WTC11 (cell line): ENCODE measurements around the gene SLC17A9. TPM values are rescaled to one million over a fixed set of nuclear protein-coding genes. Genes with fewer than 3 reads are reported as not detected.
A peak's percentile ranks its signal among the peaks of the same experiment; 100 is the strongest.

Experiments used
- ATF3 ChIP-seq: sonication (generic); formaldehyde crosslinking; conservative IDR thresholded peaks from 2 replicates; pipeline ENCODE4 v1.8.1; 2022; ENCODE audit warnings: mild to moderate bottlenecking, missing genetic modification reagents
- CREM ChIP-seq: sonication (generic); formaldehyde crosslinking; IDR thresholded peaks from 2 replicates; pipeline ENCODE4 v1.8.1; 2022; ENCODE audit warnings: mild to moderate bottlenecking, missing genetic modification reagents, moderate library complexity
- ELF4 ChIP-seq: sonication (generic); formaldehyde crosslinking; IDR thresholded peaks from 2 replicates; pipeline ENCODE4 v1.8.1; 2022; ENCODE audit warnings: low read depth, mild to moderate bottlenecking, moderate library complexity, missing genetic modification reagents
- ERG ChIP-seq: fragments of 250-450 bp; sonication (Bioruptor Pico); IDR thresholded peaks from 2 replicates; pipeline ENCODE4 v1.8.0; 2021; ENCODE audit warnings: mild to moderate bottlenecking
- FOXK1 ChIP-seq: sonication (generic); formaldehyde crosslinking; IDR thresholded peaks from 2 replicates; pipeline ENCODE4 v1.8.0; 2022; ENCODE audit warnings: mild to moderate bottlenecking, moderate library complexity, missing genetic modification reagents
- FOXP1 ChIP-seq: sonication (generic); formaldehyde crosslinking; IDR thresholded peaks from 2 replicates; pipeline ENCODE4 v1.8.0; 2022; ENCODE audit warnings: missing genetic modification reagents, mild to moderate bottlenecking, moderate library complexity, borderline replicate concordance
- IRF2 ChIP-seq: sonication (generic); formaldehyde crosslinking; IDR thresholded peaks from 2 replicates; pipeline ENCODE4 v1.8.0; 2022; ENCODE audit warnings: low read depth, missing genetic modification reagents, borderline replicate concordance
- KAT7 ChIP-seq: sonication (generic); formaldehyde crosslinking; IDR thresholded peaks from 2 replicates; pipeline ENCODE4 v1.8.1; 2023; ENCODE audit warnings: missing genetic modification reagents, mild to moderate bottlenecking, borderline replicate concordance
- MLX ChIP-seq: sonication (generic); formaldehyde crosslinking; IDR thresholded peaks from 2 replicates; pipeline ENCODE4 v1.8.1; 2023; ENCODE audit warnings: mild to moderate bottlenecking, missing genetic modification reagents, moderate library complexity
- MXD4 ChIP-seq: fragments of 250-450 bp; sonication (Bioruptor Pico); IDR thresholded peaks from 2 replicates; pipeline ENCODE4 v1.8.0; 2021; ENCODE audit warnings: mild to moderate bottlenecking, moderate library complexity, borderline replicate concordance
- MYBL2 ChIP-seq: sonication (generic); formaldehyde crosslinking; IDR thresholded peaks from 2 replicates; pipeline ENCODE4 v1.8.1; 2023; ENCODE audit warnings: mild to moderate bottlenecking, moderate library complexity, missing genetic modification reagents
- RORB ChIP-seq: fragments of 250-450 bp; sonication (Bioruptor Pico); IDR thresholded peaks from 2 replicates; pipeline ENCODE4 v1.9.0; 2021; ENCODE audit warnings: mild to moderate bottlenecking
- SMAD3 ChIP-seq: sonication (generic); formaldehyde crosslinking; IDR thresholded peaks from 2 replicates; pipeline ENCODE4 v1.8.0; 2022; ENCODE audit warnings: missing genetic modification reagents, mild to moderate bottlenecking, borderline replicate concordance
- SOX15 ChIP-seq: fragments of 250-450 bp; sonication (Bioruptor Pico); IDR thresholded peaks from 2 replicates; pipeline ENCODE4 v1.9.0; 2021; ENCODE audit warnings: mild to moderate bottlenecking
- TP53 ChIP-seq: sonication (generic); formaldehyde crosslinking; IDR thresholded peaks from 2 replicates; pipeline ENCODE4 v1.8.1; 2023; ENCODE audit warnings: mild to moderate bottlenecking, missing genetic modification reagents
- ZNF532 ChIP-seq: fragments of 250-450 bp; sonication (Bioruptor Pico); IDR thresholded peaks from 2 replicates; pipeline ENCODE4 v1.9.0; 2021; ENCODE audit warnings: mild to moderate bottlenecking, borderline replicate concordance
- total RNA-seq: library from RNA; stranded (reverse); gene quantifications from 3 replicates; pipeline ENCODE4 v1.2.3, GENCODE V29; 2021
- TF ChIP-seq, protein P1 (sequence below): sonication (generic); formaldehyde crosslinking; IDR thresholded peaks from 2 replicates; pipeline ENCODE4 v1.8.1; 2022; ENCODE audit warnings: missing genetic modification reagents, borderline replicate concordance
- TF ChIP-seq, protein P2 (sequence below): sonication (generic); formaldehyde crosslinking; IDR thresholded peaks from 2 replicates; pipeline ENCODE4 v1.8.1; 2022; ENCODE audit warnings: low read depth, missing genetic modification reagents, borderline replicate concordance
- TF ChIP-seq, protein P3 (sequence below): sonication (generic); formaldehyde crosslinking; IDR thresholded peaks from 2 replicates; pipeline ENCODE4 v1.8.1; 2023; ENCODE audit warnings: mild to moderate bottlenecking, missing genetic modification reagents, moderate library complexity
- TF ChIP-seq, protein P4 (sequence below): fragments of 200-600 bp; IDR thresholded peaks from 2 replicates; pipeline ENCODE4 v1.8.0; 2022; ENCODE audit warnings: antibody characterized with exemption
- TF ChIP-seq, protein P5 (sequence below): sonication (generic); formaldehyde crosslinking; IDR thresholded peaks from 2 replicates; pipeline ENCODE4 v1.8.1; 2022; ENCODE audit warnings: mild to moderate bottlenecking, moderate library complexity, missing genetic modification reagents
- TF ChIP-seq, protein P6 (sequence below): sonication (generic); formaldehyde crosslinking; IDR thresholded peaks from 2 replicates; pipeline ENCODE4 v1.8.0; 2022; ENCODE audit warnings: mild to moderate bottlenecking, missing genetic modification reagents

Gene SLC17A9
- total RNA-seq, 1 experiment from 2014 or later, result 41.7 TPM

- no peak for TF ChIP-seq MLX (CRISPR knock-in tag)
- TF ChIP-seq, protein P1, sequence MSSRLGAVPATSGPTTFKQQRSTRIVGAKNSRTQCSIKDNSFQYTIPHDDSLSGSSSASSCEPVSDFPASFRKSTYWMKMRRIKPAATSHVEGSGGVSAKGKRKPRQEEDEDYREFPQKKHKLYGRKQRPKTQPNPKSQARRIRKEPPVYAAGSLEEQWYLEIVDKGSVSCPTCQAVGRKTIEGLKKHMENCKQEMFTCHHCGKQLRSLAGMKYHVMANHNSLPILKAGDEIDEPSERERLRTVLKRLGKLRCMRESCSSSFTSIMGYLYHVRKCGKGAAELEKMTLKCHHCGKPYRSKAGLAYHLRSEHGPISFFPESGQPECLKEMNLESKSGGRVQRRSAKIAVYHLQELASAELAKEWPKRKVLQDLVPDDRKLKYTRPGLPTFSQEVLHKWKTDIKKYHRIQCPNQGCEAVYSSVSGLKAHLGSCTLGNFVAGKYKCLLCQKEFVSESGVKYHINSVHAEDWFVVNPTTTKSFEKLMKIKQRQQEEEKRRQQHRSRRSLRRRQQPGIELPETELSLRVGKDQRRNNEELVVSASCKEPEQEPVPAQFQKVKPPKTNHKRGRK (CRISPR knock-in tag), result no peak
- no peak; the same call in none of the 2 replicates for TF ChIP-seq CREM
- TF ChIP-seq, protein P2, sequence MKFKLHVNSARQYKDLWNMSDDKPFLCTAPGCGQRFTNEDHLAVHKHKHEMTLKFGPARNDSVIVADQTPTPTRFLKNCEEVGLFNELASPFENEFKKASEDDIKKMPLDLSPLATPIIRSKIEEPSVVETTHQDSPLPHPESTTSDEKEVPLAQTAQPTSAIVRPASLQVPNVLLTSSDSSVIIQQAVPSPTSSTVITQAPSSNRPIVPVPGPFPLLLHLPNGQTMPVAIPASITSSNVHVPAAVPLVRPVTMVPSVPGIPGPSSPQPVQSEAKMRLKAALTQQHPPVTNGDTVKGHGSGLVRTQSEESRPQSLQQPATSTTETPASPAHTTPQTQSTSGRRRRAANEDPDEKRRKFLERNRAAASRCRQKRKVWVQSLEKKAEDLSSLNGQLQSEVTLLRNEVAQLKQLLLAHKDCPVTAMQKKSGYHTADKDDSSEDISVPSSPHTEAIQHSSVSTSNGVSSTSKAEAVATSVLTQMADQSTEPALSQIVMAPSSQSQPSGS (CRISPR knock-in tag), result peak; percentile 61; the same call in 1 of the 2 replicates
- peak; percentile 76; the same call in 1 of the 2 replicates for TF ChIP-seq FOXK1
- no peak for TF ChIP-seq IRF2 (CRISPR knock-in tag)
- peak; percentile 58; the same call in 1 of the 2 replicates for TF ChIP-seq MYBL2 (CRISPR knock-in tag)
- TF ChIP-seq MXD4, result no peak
- TF ChIP-seq SOX15 (CRISPR knock-in tag), result no peak
- TF ChIP-seq, protein P3, sequence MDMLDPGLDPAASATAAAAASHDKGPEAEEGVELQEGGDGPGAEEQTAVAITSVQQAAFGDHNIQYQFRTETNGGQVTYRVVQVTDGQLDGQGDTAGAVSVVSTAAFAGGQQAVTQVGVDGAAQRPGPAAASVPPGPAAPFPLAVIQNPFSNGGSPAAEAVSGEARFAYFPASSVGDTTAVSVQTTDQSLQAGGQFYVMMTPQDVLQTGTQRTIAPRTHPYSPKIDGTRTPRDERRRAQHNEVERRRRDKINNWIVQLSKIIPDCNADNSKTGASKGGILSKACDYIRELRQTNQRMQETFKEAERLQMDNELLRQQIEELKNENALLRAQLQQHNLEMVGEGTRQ (CRISPR knock-in tag), result peak; percentile 39; the same call in 1 of the 2 replicates
- TF ChIP-seq FOXP1 (CRISPR knock-in tag), result 0 out of 2 replicates have a peak, but pooled peaks have one; percentile 35
- TF ChIP-seq RORB (CRISPR knock-in tag), result no peak
- TF ChIP-seq, protein P4, sequence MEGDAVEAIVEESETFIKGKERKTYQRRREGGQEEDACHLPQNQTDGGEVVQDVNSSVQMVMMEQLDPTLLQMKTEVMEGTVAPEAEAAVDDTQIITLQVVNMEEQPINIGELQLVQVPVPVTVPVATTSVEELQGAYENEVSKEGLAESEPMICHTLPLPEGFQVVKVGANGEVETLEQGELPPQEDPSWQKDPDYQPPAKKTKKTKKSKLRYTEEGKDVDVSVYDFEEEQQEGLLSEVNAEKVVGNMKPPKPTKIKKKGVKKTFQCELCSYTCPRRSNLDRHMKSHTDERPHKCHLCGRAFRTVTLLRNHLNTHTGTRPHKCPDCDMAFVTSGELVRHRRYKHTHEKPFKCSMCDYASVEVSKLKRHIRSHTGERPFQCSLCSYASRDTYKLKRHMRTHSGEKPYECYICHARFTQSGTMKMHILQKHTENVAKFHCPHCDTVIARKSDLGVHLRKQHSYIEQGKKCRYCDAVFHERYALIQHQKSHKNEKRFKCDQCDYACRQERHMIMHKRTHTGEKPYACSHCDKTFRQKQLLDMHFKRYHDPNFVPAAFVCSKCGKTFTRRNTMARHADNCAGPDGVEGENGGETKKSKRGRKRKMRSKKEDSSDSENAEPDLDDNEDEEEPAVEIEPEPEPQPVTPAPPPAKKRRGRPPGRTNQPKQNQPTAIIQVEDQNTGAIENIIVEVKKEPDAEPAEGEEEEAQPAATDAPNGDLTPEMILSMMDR, result no peak
- TF ChIP-seq KAT7, result no peak
- peak; percentile 88; the same call in 1 of the 2 replicates for TF ChIP-seq SMAD3
- no peak for TF ChIP-seq ZNF532 (CRISPR knock-in tag)
- TF ChIP-seq TP53 (CRISPR knock-in tag), result peak; percentile 49; the same call in 1 of the 2 replicates
- TF ChIP-seq, protein P5, sequence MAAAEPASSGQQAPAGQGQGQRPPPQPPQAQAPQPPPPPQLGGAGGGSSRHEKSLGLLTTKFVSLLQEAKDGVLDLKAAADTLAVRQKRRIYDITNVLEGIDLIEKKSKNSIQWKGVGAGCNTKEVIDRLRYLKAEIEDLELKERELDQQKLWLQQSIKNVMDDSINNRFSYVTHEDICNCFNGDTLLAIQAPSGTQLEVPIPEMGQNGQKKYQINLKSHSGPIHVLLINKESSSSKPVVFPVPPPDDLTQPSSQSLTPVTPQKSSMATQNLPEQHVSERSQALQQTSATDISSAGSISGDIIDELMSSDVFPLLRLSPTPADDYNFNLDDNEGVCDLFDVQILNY (CRISPR knock-in tag), result peak; percentile 87
- TF ChIP-seq ELF4, result no peak
- TF ChIP-seq ERG (CRISPR knock-in tag), result no peak
- TF ChIP-seq ATF3 (CRISPR knock-in tag), result no peak
- TF ChIP-seq, protein P6, sequence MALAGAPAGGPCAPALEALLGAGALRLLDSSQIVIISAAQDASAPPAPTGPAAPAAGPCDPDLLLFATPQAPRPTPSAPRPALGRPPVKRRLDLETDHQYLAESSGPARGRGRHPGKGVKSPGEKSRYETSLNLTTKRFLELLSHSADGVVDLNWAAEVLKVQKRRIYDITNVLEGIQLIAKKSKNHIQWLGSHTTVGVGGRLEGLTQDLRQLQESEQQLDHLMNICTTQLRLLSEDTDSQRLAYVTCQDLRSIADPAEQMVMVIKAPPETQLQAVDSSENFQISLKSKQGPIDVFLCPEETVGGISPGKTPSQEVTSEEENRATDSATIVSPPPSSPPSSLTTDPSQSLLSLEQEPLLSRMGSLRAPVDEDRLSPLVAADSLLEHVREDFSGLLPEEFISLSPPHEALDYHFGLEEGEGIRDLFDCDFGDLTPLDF (CRISPR knock-in tag), result peak; percentile 35; the same call in 1 of the 2 replicates
Measured at GRCh38 chr20:62937268-62938104, 15.0 kb upstream of the SLC17A9 start (continued).
